ENCODE measurements around the gene DAND5.
A peak's percentile ranks its signal among the peaks of the same experiment; 100 is the strongest.

DAND5 gene

GRCh38 chr19:12938779-12939601 lies 30.4 kb upstream of the DAND5 start:
- Histone ChIP-seq H3K27me3 (ENCODE audit: low read depth) (no peaks in the 10 kb centered on the region), H3K9me3 (no peaks in the 10 kb centered on the region), H3K4me3 (peak overlapping the region; percentile 100), H3K4me1 (peaks cover 28% of the 10 kb centered on the region), H3K36me3 (replicated peaks) (peaks cover 54% of the 10 kb centered on the region)
- in situ Hi-C loops (cut with MboI; ENCODE audit: low sequenced_read_pairs) = no loop called here
- peak in 1 of 2 experiments; percentile 57 for DNase-seq (ENCODE audit: low spot score in 2 of 2)

DNA sequence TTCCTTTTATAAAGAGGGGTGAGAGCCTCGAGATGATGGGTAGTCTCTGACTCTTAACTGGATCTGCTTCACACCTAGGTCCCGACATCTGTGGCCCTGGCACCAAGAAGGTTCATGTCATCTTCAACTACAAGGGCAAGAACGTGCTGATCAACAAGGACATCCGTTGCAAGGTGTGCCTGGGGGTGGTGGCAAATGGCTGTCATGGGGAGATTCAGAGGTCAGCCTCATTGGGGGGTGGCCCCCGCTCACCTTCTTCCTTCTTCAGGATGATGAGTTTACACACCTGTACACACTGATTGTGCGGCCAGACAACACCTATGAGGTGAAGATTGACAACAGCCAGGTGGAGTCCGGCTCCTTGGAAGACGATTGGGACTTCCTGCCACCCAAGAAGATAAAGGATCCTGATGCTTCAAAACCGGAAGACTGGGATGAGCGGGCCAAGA lies 29.4 kb upstream of the DAND5 start:
- peaks cover 64% of the 10 kb centered on the region for H3K36me3 ChIP-seq (replicated peaks)
- H3K4me3 ChIP-seq = peak overlapping the region; percentile 100
- no peaks in the 10 kb centered on the region for H3K9me3 ChIP-seq
- H3K4me1 ChIP-seq = peaks cover 25% of the 10 kb centered on the region
- no peak for DNase-seq (ENCODE audit: low spot score in 2 of 2)
- H3K27me3 ChIP-seq (ENCODE audit: low read depth) = no peaks in the 10 kb centered on the region
- in situ Hi-C loops (cut with MboI; ENCODE audit: low sequenced_read_pairs) = no loop called here

GRCh38 chr19:12940897-12941296 lies 28.5 kb upstream of the DAND5 start:
- Histone ChIP-seq H3K4me1 (peaks cover 25% of the 10 kb centered on the region), H3K36me3 (replicated peaks) (peaks cover 68% of the 10 kb centered on the region), H3K9me3 (no peaks in the 10 kb centered on the region), H3K27me3 (ENCODE audit: low read depth) (no peaks in the 10 kb centered on the region), H3K4me3 (no peak overlapping the region)
- DNase-seq (ENCODE audit: low spot score in 2 of 2) = no peak
- in situ Hi-C loops (cut with MboI; ENCODE audit: low sequenced_read_pairs) = no loop called here

GRCh38 chr19:12943437-12944044 lies 25.8 kb upstream of the DAND5 start:
- H3K9me3 ChIP-seq = no peaks in the 10 kb centered on the region
- DNase-seq (ENCODE audit: low spot score in 2 of 2) = no peak
- H3K4me1 ChIP-seq = peaks cover 21% of the 10 kb centered on the region
- peaks cover 79% of the 10 kb centered on the region for H3K36me3 ChIP-seq (replicated peaks)
- in situ Hi-C loops (cut with MboI; ENCODE audit: low sequenced_read_pairs) = no loop called here
- no peak overlapping the region for H3K4me3 ChIP-seq
- no peaks in the 10 kb centered on the region for H3K27me3 ChIP-seq (ENCODE audit: low read depth)

DNA sequence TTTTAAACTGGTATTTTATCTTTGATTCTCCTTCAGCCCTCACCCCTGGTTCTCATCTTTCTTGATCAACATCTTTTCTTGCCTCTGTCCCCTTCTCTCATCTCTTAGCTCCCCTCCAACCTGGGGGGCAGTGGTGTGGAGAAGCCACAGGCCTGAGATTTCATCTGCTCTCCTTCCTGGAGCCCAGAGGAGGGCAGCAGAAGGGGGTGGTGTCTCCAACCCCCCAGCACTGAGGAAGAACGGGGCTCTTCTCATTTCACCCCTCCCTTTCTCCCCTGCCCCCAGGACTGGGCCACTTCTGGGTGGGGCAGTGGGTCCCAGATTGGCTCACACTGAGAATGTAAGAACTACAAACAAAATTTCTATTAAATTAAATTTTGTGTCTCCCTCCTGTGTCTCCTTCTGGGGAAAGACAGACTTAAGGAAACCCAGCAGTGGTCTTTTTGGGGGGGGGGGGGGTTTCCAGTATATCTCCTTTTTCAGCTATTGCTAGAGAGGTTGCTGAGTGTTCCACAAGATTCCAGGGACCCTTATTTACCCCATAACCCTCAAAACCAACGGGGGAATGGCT lies 25.2 kb upstream of the DAND5 start:
- H3K36me3 ChIP-seq (replicated peaks) = peaks cover 79% of the 10 kb centered on the region
- in situ Hi-C loops (cut with MboI; ENCODE audit: low sequenced_read_pairs) = no loop called here
- H3K4me3 ChIP-seq = no peak overlapping the region
- no peaks in the 10 kb centered on the region for H3K9me3 ChIP-seq
- no peak for DNase-seq (ENCODE audit: low spot score in 2 of 2)
- no peaks in the 10 kb centered on the region for H3K27me3 ChIP-seq (ENCODE audit: low read depth)
- H3K4me1 ChIP-seq = peaks cover 21% of the 10 kb centered on the region

DNA sequence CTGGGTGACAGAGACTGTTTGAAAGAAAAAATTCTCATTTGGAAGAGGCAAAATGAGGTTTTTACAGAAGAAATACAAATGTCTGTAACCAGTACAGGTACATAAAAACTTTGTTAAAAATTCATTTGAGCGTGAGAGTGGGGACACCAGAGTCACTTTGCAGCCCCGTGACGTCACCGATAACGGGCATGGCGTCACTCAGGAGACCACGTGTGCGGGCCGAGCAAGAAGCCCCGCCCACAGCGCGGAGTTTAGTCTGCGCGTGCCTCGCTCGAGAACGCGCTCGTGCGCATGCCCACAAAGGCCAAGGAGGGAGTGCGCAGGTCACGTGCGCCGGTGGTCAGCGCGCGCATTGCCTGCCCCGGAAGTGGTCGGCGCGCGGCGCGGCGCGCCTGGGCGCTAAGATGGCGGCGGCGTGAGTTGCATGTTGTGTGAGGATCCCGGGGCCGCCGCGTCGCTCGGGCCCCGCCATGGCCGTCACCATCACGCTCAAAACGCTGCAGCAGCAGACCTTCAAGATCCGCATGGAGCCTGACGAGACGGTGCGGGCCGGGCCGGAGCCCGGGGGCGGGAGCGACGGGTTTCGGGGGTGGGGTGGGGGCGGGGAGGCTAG lies 23.8 kb upstream of the DAND5 start, which contains the start of gene RAD23A:
Gene RAD23A (plus strand): TSS at position 384 of the 613 bp plus-strand sequence. CDS start 87 bp downstream, at position 471.
- Histone ChIP-seq H3K4me3 (peak within 1 kb of the TSS; percentile 61), H3K27me3 (ENCODE audit: low read depth) (no peaks in the 10 kb centered on the region)

DNA sequence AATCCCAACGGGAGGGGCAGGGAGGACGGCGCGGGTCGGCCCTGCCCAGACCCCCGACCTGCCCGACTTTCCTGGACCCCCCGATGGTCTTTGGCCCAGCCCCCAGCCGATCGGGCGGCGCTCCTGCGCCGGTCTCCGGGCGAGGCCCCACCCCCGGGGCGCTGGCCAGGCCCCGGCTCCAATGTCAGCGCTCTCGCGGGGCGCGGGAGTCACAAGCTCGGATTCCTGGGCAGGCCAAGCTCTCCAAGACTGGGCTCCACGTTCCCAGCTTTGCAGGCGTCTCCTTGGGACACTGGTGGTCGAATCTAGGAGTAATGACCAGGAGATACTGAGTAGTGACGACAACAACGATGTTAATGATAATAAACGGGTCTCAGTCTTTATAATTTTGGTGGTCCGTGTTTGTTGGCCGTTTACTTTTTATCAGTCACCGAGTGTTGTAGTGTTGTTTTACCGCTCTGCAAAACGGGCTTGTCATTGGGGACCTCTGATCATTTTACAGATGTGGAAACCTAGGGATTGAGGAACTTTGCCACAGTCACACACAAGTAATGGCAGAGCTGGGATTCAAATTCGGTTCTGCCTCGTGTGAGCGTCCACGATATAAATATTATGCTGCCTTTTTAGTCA lies 23.2 kb upstream of the DAND5 start:
- Histone ChIP-seq H3K4me3 (peak overlapping the region; percentile 61), H3K36me3 (replicated peaks) (peaks cover 79% of the 10 kb centered on the region), H3K27me3 (ENCODE audit: low read depth) (no peaks in the 10 kb centered on the region), H3K9me3 (no peaks in the 10 kb centered on the region), H3K4me1 (0 out of 2 replicates have a peak, but pooled peaks cover 3% of the 10 kb centered on the region)
- peak; percentile 60 to 81 for DNase-seq (ENCODE audit: low spot score in 2 of 2)
- in situ Hi-C loops (cut with MboI; ENCODE audit: low sequenced_read_pairs) = no loop called here

More for the DNA sequence above, 23.8 kb upstream of the DAND5 start, which contains the start of gene RAD23A:
- DNase-seq (ENCODE audit: low spot score in 2 of 2) = peak; percentile 93 to 98
- Histone ChIP-seq H3K9me3 (no peaks in the 10 kb centered on the region), H3K4me1 (peaks cover 7% of the 10 kb centered on the region), H3K36me3 (replicated peaks) (peaks cover 79% of the 10 kb centered on the region)
- in situ Hi-C loops (cut with MboI; ENCODE audit: low sequenced_read_pairs) = no loop called here

DNA sequence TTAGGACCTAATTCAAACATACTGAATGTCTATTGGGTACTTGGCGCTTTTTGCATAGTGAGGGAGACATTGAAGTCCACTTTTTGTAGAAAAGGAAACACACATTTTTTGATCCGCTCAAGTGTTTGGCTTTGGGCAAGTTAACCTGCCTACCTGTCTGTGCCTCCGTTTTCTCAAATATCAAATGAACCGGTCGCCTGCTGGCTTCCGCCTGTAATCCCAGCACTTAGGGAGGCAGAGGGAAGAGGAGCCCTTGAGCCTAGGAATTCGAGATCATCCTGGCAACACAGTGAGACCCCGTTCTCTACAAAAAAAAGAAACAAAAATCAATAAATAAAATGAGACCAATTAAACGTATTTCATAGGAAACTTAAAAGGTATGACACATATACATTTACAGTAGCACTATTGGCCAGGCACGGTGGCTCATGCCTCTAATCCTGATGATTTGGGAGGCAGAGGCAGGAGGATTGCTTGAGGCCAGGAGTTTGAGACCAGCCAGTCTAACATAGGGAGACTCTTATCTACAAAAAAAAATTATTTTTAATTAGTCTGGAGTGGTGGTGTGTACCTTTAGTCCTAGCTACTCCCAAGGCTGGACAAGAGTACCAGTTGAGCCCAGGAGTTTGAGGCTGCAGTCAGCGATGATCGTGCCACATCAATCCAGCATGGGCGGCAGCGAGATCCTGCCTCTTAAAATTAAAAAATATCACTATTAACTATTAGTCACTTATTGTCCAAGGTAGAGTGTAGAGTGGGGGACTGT lies 22.5 kb upstream of the DAND5 start:
- Histone ChIP-seq H3K4me3 (peak overlapping the region; percentile 61), H3K9me3 (no peaks in the 10 kb centered on the region), H3K27me3 (ENCODE audit: low read depth) (no peaks in the 10 kb centered on the region), H3K36me3 (replicated peaks) (peaks cover 79% of the 10 kb centered on the region), H3K4me1 (0 out of 2 replicates have a peak, but pooled peaks cover 3% of the 10 kb centered on the region)
- in situ Hi-C loops (cut with MboI; ENCODE audit: low sequenced_read_pairs) = no loop called here
- no peak for DNase-seq (ENCODE audit: low spot score in 2 of 2)

DNA sequence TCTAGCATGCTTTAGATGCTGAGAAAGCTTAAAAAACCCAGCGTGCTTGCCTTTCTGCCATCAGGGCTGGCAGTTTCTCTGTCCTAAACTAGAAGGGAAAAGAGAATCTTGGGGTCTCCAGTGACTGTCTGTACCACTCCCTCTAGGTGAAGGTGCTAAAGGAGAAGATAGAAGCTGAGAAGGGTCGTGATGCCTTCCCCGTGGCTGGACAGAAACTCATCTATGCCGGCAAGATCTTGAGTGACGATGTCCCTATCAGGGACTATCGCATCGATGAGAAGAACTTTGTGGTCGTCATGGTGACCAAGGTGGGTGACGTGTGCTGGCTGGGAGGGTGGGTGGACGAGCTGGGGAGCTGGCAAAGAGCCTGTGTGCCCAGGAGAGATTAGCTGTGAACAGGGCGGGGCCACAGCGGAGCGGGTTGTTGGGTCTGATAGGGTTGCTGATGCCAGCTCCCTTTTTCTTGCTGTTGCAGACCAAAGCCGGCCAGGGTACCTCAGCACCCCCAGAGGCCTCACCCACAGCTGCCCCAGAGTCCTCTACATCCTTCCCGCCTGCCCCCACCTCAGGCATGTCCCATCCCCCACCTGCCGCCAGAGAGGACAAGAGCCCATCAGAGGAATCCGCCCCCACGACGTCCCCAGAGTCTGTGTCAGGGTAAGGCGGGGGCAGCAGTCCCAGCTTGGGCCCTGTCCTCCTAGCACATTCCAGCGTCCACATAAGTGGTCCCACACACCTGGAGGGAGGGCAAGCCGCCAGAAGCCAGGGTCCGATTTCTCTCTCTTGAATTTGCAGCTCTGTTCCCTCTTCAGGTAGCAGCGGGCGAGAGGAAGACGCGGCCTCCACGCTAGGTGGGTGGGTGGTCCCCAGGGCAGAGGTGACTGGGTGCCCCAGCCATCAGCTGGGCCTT lies 21.4 kb upstream of the DAND5 start:
- Histone ChIP-seq H3K27me3 (ENCODE audit: low read depth) (no peaks in the 10 kb centered on the region), H3K9me3 (no peaks in the 10 kb centered on the region), H3K4me1 (0 out of 2 replicates have a peak, but pooled peaks cover 3% of the 10 kb centered on the region), H3K36me3 (replicated peaks) (peaks cover 79% of the 10 kb centered on the region), H3K4me3 (no peak overlapping the region)
- no peak for DNase-seq (ENCODE audit: low spot score in 2 of 2)
- in situ Hi-C loops (cut with MboI; ENCODE audit: low sequenced_read_pairs) = no loop called here

DNA sequence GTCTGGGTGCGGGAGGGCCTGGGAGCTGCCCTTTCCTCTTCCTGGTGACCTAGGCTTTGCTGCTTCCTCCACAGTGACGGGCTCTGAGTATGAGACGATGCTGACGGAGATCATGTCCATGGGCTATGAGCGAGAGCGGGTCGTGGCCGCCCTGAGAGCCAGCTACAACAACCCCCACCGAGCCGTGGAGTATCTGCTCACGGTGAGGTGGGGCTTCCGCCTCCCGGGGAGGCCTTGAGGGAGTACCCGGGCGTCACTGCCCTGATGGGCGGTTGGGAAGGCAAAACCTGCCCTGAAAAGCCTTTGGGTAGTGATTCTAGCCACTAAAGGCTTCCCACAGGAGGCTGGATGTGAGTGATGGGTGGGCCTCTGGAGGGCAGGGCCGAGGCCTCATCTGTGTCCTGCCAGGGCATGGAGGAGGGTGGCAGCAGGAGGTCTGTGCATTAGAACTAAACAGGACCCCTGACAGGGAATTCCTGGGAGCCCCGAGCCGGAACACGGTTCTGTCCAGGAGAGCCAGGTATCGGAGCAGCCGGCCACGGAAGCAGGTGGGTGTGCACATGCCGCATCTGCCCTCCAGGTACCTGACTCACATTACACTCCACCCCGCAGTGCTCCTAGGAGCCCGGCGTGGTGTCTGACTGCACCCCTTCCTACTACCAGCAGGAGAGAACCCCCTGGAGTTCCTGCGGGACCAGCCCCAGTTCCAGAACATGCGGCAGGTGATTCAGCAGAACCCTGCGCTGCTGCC lies 20.6 kb upstream of the DAND5 start:
- in situ Hi-C loops (cut with MboI; ENCODE audit: low sequenced_read_pairs) = no loop called here
- 0 out of 2 replicates have a peak, but pooled peaks cover 3% of the 10 kb centered on the region for H3K4me1 ChIP-seq

DNA sequence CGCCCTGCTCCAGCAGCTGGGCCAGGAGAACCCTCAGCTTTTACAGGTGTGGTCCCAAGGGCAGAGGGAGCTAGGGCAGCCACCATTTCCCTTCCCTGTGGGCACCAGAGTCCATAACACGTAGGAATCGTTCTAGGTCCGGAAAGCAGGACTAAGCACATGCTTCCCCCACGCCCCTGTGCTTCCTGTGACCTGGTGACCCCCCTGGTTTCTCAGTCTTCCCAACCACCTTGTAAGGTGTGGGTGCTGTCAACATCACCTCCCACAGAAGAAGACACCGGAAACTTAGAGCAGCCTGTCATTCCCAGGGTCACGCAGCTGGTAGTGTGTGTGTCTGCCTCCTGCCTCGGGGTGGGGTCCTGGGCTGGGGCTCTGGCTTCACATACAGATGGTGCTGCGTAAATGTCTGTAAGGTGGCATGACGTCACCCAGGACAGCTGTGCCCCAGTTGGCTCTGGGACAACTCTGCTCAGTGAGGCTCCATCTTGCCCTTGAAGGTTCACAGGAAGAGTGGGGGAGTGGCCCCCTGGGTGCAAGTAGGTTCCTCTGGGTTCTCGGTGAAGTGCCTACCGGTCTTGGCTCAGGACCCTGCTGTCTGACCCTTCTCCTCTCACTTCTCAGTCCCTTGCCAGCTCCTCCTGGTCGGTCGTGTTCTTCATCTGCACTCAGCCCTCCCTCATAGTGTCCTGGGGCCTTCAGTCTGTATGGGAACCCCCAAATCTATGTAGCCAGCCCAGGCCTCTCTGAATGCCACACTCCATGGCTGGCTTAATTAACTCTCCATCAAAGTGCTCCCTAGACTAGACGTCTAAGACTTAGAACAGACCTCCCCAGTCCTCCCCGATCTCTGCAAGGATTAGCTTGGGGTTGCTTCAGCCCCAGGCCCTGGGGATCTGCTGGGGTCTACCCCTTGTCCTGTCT lies 19.8 kb upstream of the DAND5 start:
- Histone ChIP-seq H3K27me3 (ENCODE audit: low read depth) (no peaks in the 10 kb centered on the region), H3K4me1 (0 out of 2 replicates have a peak, but pooled peaks cover 3% of the 10 kb centered on the region), H3K36me3 (replicated peaks) (peaks cover 82% of the 10 kb centered on the region), H3K4me3 (no peak overlapping the region), H3K9me3 (no peaks in the 10 kb centered on the region)
- DNase-seq (ENCODE audit: low spot score in 2 of 2) = no peak
- in situ Hi-C loops (cut with MboI; ENCODE audit: low sequenced_read_pairs) = no loop called here

More for the DNA sequence above, 20.6 kb upstream of the DAND5 start:
- DNase-seq (ENCODE audit: low spot score in 2 of 2) = no peak
- Histone ChIP-seq H3K27me3 (ENCODE audit: low read depth) (no peaks in the 10 kb centered on the region), H3K36me3 (replicated peaks) (peaks cover 79% of the 10 kb centered on the region), H3K9me3 (no peaks in the 10 kb centered on the region), H3K4me3 (no peak overlapping the region)
